DMS79 treated with DMSO at 0.1 percent for 48 hours (cell line): ENCODE data around the gene WAC.
"Not testable (repeated sequence)": the region's sequence is repeated elsewhere in the genome, so short reads cannot be mapped to it uniquely, and the experiment has no call there.

Experiments
- DNase-seq: peaks from one replicate; lab custom pipeline; 2025; lab: John Stamatoyannopoulos, UW

WAC gene, protein sequence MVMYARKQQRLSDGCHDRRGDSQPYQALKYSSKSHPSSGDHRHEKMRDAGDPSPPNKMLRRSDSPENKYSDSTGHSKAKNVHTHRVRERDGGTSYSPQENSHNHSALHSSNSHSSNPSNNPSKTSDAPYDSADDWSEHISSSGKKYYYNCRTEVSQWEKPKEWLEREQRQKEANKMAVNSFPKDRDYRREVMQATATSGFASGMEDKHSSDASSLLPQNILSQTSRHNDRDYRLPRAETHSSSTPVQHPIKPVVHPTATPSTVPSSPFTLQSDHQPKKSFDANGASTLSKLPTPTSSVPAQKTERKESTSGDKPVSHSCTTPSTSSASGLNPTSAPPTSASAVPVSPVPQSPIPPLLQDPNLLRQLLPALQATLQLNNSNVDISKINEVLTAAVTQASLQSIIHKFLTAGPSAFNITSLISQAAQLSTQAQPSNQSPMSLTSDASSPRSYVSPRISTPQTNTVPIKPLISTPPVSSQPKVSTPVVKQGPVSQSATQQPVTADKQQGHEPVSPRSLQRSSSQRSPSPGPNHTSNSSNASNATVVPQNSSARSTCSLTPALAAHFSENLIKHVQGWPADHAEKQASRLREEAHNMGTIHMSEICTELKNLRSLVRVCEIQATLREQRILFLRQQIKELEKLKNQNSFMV

DNA sequence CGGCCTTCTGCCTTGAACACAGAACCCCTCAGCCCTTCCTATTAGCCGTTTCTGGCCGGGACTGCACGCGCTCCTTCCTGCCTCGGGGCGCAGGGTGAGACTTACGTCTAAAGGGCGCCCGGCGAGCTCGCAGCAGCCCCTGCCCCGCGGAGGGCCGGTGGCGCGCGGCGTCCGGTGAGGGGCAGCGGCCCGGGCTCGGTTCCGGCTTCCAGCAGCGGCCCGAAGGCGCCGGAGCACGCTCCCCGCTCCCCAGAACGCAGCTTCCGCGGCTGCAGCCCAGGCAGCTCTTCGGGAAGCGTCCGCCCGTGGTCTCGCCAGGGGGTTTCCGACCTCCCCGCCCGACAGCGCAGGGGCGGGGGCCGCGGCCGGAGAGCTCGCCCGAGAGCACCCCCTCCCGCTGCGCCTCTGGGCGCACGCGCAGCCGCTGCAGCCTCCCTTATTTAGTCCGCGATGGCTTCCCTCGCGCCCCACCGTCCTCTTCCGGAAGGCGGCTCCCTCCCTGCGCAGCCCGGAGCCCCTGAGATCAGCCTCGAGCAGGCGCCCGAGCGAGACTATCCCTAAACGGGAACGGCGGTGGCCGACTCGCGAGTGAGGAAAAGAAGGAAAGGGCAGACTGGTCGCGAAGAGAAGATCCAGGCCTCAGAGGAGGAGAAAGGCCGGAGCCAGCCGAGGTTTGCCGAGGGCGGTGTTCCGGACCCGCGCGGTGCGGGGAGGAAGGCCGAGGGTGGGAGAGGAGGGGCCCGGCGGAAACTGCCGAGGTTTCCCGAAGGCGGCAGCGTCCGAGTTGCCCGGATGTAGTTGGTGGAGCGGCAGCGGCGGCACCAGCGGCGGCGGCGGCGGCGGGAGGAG is at the start of gene WAC:
WAC (plus strand) TSS at position 782 of the 849 bp plus-strand sequence. CDS start 462 bp downstream, outside the sequence.
- DNase-seq, result peak; percentile 55

DNA sequence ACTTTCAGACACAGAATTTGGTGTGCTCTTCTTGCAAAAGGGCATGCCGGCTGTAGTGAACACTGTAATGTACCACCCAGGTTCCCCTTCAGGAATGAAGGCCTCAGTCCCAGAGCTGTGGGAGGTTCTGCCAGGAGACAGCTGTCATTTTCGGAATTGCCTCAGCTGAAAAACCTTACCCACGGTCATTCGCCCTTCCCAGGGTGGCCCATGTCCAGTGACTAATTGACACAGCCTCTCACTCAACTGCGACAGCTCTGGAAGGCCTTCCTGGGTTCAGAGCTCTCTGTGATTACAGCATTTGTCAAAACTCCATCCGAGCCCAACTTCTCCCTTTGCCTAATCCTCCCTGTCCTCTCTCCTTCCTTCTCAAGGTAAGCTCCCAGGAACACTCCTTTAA is 43.7 kb upstream of the WAC start:
- DNase-seq, result no peak

DNA sequence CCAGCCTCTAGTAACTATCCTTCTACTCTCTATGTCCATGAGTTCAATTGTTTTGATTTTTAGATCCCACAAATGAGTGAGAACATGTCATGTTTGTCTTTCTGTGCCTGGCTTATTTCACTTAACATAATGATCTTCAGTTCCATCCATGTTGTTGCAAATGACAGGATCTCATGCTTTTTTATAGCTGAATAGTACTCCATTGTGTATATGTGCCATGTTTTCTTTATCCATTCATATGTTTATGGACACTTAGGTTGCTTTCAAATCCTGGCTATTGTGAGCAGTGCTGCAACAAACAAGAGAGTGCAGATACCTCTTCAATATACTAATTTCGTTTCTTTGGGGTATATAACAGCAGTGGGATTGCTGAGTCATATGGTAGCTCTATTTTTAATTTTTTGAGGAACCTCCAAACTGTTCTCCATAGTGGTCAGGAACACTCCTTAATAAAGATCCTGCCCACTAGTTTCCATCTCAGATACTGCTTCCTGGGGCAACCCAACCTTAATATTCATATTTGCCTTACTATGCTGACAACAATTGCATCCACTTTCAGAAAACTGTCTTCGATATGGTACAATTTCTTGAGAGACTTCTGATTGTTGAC is 42.6 kb upstream of the WAC start:
- DNase-seq, result not testable (repeated sequence)

DNA sequence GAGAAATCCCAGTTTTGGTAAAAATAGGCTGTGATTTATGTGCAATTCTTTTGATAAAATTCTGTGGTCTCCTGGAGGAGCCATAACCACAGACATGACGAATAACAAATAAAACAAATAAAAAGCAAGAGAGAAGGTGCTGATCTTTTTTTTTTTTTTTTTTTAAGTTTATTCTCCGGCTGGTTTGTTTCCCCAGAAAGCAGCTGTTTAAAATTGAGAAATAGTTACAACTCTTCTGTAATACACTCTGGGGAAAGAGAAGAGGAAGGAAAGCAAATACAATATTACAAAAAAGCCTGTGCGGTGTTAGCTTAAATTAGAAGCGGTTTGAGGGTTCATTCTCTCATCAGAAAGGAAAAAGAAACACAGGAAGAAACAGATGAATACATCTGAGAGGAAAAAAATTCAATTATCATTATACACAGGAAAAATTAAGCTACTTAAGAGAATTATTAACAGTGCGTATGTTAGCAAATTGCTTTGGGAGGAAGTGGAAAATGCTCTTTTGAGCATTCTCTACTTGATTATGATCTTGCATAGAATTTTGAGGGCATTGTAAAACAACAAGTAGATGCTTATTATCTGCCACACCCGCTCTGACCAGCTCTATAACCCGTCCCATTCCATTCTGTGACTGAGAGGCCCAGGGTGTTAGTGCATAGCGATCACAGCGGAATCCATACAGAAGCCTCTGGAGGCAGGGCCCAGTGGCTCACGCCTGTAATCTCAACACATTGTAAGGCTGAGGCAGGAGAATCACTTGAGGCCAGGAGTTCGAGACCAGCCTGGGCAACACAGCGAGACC is 40.6 kb upstream of the WAC start:
- DNase-seq, result no peak

DNA sequence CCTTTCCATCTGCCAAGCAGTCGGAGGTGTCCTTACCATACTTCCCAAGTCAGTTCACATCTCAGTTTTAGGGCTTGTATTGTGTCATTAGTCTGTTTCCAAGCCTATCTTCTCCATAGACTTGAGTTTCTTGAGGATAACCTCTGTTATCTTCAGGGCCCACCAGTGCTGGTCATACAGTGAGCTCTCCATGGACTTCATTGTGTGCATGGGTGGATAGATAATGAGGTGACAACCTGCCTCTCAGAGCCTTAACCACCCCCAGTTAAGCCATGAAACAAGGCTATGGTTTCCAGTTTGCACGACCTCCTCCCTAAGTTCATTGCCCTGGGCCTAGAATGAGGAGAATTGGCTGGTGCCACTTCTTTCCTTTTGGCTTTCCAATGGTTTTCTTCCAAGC is 38.5 kb upstream of the WAC start:
- DNase-seq, result no peak

DNA sequence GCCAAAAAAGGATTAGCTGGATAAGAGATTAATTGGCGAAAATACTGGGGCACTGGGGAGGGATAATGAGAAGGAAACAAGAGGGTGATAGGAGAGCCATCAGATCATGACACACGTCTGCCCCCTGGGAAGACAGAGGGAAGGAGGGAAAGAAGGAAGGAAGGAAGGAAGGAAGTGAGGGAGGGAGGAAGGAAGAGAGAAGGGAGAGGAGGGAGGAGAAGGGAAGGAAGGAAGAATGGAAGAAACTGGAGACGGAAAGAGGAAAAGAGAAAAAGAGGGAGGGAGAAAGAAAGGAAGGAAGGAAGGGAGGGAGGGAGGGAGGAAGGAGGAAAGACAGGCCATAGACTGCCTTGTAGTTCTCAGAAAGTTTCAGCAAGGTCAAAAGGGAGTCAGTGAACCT is 37.8 kb upstream of the WAC start:
- DNase-seq, result no peak

DNA sequence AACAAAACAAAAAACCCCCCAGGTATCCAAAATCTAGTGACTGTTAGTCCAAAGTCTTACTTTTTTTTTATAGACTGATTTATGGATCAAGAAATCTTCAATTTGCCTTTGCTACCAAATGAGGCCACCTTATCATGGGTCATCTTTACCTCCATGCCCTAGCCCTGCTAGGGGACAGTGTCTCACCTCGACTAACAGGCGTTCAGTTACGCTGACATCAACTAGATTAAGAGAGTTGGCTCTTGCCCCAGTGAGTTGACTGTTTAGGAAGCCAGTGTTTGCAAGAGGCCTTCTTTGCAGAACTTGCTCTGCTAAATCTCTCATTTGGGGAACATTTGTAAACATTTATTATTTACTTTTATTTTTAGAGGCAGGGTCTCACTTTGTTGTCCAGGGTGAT is 36.9 kb upstream of the WAC start:
- no peak for DNase-seq

DNA sequence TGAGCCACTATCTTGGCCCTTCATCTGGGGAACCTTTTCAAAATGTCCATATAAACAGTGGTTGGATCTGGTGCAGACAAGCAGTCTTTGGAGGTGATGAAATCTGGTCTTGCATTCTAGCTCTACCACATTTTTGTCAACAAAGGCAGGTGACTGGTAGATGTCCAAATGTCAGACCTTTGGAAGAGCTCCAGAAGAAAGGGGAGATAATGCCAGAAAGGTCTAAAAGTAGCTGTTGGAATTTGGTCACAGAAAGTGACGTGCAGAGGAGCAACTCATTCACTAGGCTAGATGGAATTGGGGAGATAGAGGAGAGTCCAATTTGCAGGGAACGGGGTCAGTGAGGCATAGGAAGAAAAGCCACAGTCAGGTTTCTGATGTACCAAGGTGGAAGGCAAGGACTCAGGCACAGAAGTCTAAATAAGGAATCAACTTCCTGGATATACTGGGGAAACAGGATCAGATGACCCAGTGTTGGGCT is 36.4 kb upstream of the WAC start:
- no peak for DNase-seq

DNA sequence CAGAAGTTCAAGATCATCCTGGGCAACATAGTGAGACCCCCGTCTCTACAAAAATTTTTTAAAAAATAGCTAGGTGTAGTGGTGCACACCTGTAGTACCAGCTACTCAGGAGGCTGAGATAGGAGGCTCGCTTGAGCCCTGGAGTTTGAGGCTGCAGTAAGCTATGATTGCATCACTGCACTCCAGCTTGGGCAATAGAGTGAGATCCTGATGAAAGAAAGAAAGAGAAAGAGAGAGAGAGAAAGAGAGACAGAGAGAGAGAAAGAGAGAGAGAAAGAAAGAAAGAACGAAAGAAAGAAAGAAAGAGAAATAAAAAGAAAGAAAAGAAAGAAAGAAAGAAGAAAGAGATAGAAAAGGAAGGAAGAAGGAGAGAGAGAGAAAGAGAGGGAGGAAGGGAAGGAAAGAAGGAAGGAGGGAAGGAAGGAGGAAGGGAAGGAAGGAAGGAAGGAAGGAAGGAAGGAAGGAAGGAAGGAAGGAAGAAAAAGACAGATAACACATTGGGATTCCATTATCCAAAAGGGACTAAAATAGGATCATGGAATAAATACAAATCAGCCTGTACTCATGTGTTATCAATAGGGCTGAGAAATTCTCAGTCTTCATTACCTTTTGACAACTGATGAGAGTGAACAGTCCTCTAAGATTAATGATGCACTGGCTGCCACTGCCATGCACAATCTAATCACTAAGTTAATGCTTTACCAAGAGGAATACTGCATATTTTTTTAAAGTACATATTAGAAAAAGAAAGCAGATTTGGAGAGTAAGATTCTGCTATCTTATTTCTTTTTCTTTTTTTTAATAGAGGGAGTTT is 35.4 kb upstream of the WAC start:
- DNase-seq, result no peak

DNA sequence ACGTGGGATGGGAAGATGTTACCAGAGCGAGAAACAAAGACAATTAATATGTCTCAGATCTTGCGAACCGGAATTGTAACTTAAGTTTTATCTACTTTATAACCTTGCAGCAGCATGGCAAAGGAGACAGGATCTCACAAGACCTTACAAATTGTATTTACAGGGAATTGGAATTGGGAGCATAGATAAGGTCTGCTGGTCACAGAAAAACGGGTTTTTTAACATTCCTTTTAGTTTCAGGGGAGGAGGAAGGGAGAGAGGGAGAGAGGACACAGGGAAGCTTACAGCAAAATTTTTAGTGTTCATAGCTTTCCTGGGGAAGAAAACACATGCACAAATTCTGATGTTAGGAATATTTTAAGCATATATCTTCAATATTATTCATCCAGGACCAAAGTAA is 32.7 kb upstream of the WAC start:
- not testable (repeated sequence) for DNase-seq

DNA sequence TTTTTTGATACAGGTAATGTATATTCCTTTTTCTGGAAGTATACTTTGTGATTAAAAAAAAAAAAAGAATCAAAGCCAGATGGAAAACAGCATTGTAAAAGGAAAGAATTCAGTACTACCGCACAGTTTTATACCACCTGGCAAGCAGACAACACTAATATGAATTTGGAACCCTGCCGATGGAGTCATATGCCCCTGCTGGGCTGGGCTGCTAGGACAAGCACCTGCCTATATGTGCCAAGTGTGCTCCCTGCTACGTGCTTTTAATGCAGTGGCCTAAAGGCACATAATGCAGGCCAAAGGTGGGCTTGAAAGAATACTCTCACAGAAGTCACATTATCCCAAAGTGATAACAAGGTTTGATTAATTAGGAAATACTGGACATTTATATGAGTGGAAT is 29.8 kb upstream of the WAC start:
- DNase-seq, result peak; percentile 52

DNA sequence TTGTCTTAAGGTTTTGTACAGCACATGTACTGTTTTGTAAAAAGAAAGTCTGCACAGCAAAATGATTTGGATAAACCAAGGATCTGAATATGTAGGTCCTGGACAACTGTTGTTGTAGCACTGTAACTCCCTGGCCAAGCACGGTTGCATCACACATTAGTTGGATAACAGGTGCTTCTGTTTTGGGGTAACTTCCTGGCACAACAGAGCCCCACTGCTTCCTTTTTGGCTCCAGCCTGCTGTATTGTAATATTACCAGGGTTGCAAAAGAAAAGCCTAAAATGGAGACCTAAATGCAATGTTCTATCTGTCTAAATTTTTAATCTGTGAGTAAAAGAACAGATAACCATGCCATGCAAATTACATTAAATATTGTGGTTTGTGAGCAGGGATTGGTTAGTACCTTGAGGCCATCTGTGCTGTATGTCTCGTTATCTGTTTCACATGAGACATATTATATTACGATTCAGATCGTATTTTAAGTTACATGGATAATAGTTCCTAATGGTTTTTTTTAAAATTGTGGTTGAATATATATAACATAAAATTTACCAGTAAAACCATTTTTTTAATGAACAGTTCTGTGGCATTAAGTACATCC is 27.5 kb upstream of the WAC start:
- DNase-seq, result no peak

DNA sequence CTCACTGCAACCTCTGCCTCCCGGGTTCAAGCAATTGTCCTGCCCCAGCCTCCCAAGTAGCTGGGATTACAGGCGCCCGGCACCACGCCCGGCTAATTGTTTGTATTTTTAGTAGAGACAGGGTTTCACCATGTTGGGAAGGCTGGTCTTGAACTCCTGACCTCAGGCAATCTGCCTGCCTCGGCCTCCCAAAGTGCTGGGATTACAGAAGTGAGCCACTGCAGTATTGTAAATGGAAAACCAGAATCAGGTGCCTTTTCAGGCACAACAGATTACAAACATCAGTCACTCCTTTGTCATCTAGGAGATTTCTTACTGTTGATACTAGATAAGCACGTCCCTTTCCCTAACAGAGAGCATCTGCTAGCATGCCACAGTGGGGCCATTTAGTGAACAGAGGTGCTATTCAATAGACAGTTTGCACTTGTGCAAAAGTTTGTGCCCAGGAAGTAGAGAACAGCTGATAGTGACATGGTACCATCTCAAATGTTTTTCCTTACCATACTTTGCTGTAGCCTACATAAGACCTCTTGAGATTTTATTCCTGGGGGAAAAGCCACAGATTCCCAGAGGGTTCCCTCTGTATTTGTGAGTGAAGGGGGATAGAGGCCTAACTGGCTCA is 24.5 kb upstream of the WAC start:
- DNase-seq, result no peak

DNA sequence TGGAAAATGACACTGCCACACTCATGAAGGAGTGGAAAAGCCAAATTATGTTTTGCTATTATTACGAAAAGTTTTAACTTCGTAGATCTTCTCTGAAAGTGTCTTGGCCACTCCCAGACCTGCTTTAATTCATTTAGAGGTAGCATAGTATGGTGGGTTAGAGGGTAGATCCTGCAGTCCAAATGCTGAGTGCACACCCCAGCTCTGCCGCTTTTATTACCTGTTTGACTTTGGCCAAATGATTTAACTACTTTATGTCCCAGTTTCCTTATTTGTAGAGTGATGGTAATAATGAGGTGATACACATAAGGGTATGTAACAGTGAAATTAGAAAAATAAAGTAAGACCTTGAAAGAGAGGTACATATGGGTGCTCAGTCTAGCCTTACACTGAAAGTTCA is 23.6 kb upstream of the WAC start:
- DNase-seq, result no peak

DNA sequence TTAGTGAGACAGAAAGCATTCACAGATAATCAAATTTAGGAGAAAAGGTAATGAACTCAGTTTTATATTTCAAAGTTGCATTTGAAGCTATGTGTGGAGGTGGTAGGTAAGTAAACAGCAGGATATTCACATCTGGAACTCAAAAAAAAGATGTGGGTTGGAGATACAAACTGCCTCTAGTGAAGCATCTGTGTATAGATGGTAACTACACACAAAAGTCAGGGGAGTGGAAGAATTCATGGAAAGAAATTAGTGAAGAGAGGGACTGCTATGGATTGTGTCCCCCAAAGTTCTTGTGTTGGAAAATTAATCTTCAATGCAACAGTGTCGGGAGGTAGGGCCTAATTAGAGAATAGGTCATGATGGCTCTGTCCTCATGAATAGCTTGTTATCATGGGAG is 18.3 kb upstream of the WAC start:
- no peak for DNase-seq

DNA sequence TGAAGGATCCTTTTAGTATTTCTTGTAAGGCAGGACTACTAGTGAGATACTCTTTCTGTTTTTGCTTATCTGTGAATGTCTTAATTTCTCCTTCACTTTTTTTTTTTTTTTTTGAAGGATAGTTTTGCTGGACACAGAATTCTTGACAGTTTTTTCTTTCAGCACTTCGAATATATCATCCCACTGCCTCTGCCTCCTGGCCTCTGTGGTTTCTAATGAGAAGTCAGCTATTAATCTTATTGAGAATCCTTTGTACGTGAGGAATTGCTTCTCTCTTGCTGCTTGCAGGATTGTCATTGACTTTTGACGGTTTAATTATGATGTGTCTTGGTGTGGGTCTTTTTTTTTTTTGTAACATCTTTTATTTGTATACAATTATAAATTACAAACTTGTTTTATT is 12.6 kb upstream of the WAC start:
- no peak for DNase-seq

DNA sequence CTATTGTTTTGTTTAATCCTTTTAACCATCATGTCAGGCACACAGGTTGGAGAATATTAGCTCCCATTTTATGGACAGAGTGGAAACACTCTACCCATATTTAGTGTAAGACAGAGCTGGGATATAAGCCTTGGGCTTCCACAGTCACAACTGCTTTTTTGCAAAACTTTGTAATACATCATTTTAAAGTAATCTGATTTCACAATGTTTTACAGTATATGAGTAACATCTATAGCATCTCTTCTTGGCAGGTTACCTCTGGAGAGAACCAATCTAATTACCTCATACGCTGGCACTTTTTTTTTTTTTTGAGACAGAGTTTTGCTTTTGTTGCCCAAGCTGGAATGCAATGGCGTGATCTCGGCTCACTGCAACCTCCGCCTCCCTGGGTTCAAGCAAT is 12.1 kb upstream of the WAC start:
- not testable (repeated sequence) for DNase-seq

DNA sequence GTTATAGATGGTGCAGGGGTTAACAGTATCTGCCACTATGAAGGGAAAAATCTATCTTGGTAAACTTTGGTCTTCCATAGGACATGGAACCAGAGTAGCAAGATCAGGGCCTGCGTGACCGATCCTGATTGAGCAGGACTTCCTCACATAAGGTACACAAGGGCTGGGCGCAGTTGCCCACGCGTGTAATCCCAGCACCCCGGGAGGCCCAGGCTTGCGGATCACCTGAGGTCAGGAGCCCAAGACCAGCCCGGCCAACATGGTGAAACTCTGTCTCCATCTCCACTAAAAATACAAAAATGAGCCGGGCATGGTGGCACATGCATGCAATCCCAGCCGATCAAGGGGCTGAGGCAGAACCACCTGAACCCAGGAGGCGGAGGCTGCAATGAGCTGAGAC is 11.0 kb upstream of the WAC start:
- not testable (repeated sequence) for DNase-seq

DNA sequence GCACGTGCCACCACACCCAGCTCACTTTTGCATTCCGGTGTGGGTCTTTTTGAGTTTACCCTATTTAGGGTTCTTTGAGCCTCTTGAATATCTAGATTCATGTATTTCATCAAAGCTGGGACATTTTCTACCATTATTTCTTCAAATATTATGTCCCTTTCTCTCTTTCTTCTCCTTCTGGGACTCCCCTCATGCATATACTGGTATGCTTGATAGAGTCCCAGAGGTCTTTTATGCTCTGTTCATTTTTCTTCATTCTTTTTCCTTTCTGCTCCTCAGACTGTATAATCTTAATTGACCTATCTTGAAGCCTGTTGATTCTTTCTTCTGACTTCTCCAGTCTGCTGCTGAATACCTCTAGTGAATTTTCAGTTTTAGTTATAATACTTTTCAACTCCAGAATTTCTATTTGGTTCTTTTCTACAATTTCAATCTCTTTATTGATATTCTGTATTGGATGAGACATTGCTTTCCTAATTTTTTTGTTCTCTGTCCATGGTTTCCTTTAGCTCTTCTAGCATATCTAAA is 9.1 kb upstream of the WAC start:
- DNase-seq, result no peak
